ENCODE data around the gene DET1. TPM values are rescaled to one million over a fixed set of nuclear protein-coding genes. Genes with fewer than 3 reads are reported as not detected.
"Not testable (repeated sequence)": the region's sequence is repeated elsewhere in the genome, so short reads cannot be mapped to it uniquely, and the experiment has no call there.

The DET1 gene
- total RNA-seq, 5 donors from 2014 or later (not counting 1 experiment from before 2014, with no cell fraction given) = 4.1 to 9.4 (median 6.4) TPM

- H3K27ac Mint-ChIP-seq; ATAC-seq (replicated peaks in 1 of 4); POLR2A ChIA-PET; H3K9me3 ChIP-seq; DNase-seq; H3K27me3 ChIP-seq (replicated peaks in 1 of 2; ENCODE audit: control insufficient read depth in 2 of 2, extremely low read depth in 1 of 2, insufficient read depth in 2 of 2, low read length in 1 of 2); CTCF ChIA-PET; H3K4me3 Mint-ChIP-seq; H3K4me1 Mint-ChIP-seq; H3K4me1 ChIP-seq (ENCODE audit: control insufficient read depth in 1 of 2, extremely low read depth in 1 of 2, insufficient read depth in 2 of 2, low read length in 2 of 2); H3K4me3 ChIP-seq (ENCODE audit: control insufficient read depth in 1 of 2, extremely low read depth in 1 of 2, low read length in 1 of 2); H3K27ac ChIP-seq (ENCODE audit: low read length); H3K36me3 Mint-ChIP-seq; H3K36me3 ChIP-seq (ENCODE audit: control insufficient read depth in 2 of 2, extremely low read depth in 1 of 2, insufficient read depth in 1 of 2, low read length in 1 of 2): not testable (repeated sequence)
- WGBS (ENCODE audit: insufficient coverage) = 80% methylated on average over 3 of the region's 9 CpGs
- peaks cover 24% of the 10 kb centered on the region in 2 donors for H3K27me3 Mint-ChIP-seq
- peaks cover 6 to 12% (median 9%) of the 10 kb centered on the region in 3 donors for H3K9me3 Mint-ChIP-seq
Measured at GRCh38 chr15:88559565-88559964, 13.1 kb upstream of the DET1 start.

GRCh38 chr15:88558026-88558425, 11.5 kb upstream of the DET1 start:
- H3K4me3 ChIP-seq (ENCODE audit: control insufficient read depth in 1 of 2, extremely low read depth in 1 of 2, low read length in 1 of 2); H3K4me3 Mint-ChIP-seq; ATAC-seq (replicated peaks in 1 of 4); H3K9me3 ChIP-seq; H3K4me1 Mint-ChIP-seq; DNase-seq; H3K36me3 Mint-ChIP-seq; CTCF ChIA-PET; H3K27ac ChIP-seq (ENCODE audit: low read length); H3K36me3 ChIP-seq (ENCODE audit: control insufficient read depth in 2 of 2, extremely low read depth in 1 of 2, insufficient read depth in 1 of 2, low read length in 1 of 2); H3K27ac Mint-ChIP-seq; POLR2A ChIA-PET; H3K4me1 ChIP-seq (ENCODE audit: control insufficient read depth in 1 of 2, extremely low read depth in 1 of 2, insufficient read depth in 2 of 2, low read length in 2 of 2); H3K27me3 ChIP-seq (replicated peaks in 1 of 2; ENCODE audit: control insufficient read depth in 2 of 2, extremely low read depth in 1 of 2, insufficient read depth in 2 of 2, low read length in 1 of 2): not testable (repeated sequence)
- H3K27me3 Mint-ChIP-seq = peaks cover 24% of the 10 kb centered on the region in 2 donors
- H3K9me3 Mint-ChIP-seq = peaks cover 6 to 12% (median 9%) of the 10 kb centered on the region in 3 donors
- no CpG with 5 or more reads among the region's 1 CpG for WGBS (ENCODE audit: insufficient coverage)

- DNase-seq; H3K36me3 ChIP-seq (ENCODE audit: control insufficient read depth in 2 of 2, extremely low read depth in 1 of 2, insufficient read depth in 1 of 2, low read length in 1 of 2); POLR2A ChIA-PET; H3K9me3 ChIP-seq; H3K27me3 ChIP-seq (replicated peaks in 1 of 2; ENCODE audit: control insufficient read depth in 2 of 2, extremely low read depth in 1 of 2, insufficient read depth in 2 of 2, low read length in 1 of 2); H3K36me3 Mint-ChIP-seq; H3K27ac ChIP-seq (ENCODE audit: low read length); H3K27me3 Mint-ChIP-seq; H3K27ac Mint-ChIP-seq; CTCF ChIA-PET; H3K9me3 Mint-ChIP-seq; H3K4me3 Mint-ChIP-seq; ATAC-seq (replicated peaks in 1 of 4); H3K4me3 ChIP-seq (ENCODE audit: control insufficient read depth in 1 of 2, extremely low read depth in 1 of 2, low read length in 1 of 2): not testable (repeated sequence)
- H3K4me1 Mint-ChIP-seq = peaks cover 6 to 23% (median 18%) of the 10 kb centered on the region in 3 donors
- H3K4me1 ChIP-seq (ENCODE audit: control insufficient read depth in 1 of 2, extremely low read depth in 1 of 2, insufficient read depth in 2 of 2, low read length in 2 of 2) = peaks cover 0 to 12% of the 10 kb centered on the region in 2 experiments
- WGBS (ENCODE audit: insufficient coverage) = no CpG with 5 or more reads among the region's 1 CpG
Measured at GRCh38 chr15:88548009-88548408, 1.5 kb upstream of the DET1 start.

GRCh38 chr15:88545578-88546247, 768 bp downstream of the DET1 start:
- peak overlapping the region; percentile 83 to 88 (median 88) for H3K4me3 Mint-ChIP-seq
- H3K4me1 ChIP-seq (ENCODE audit: control insufficient read depth in 1 of 2, extremely low read depth in 1 of 2, insufficient read depth in 2 of 2, low read length in 2 of 2) = peaks cover 0 to 12% of the 10 kb centered on the region in 2 experiments
- ATAC-seq (replicated peaks in 1 of 4); H3K9me3 Mint-ChIP-seq; H3K36me3 ChIP-seq (ENCODE audit: control insufficient read depth in 2 of 2, extremely low read depth in 1 of 2, insufficient read depth in 1 of 2, low read length in 1 of 2); CTCF ChIA-PET; DNase-seq; H3K36me3 Mint-ChIP-seq; H3K9me3 ChIP-seq; H3K27me3 ChIP-seq (replicated peaks in 1 of 2; ENCODE audit: control insufficient read depth in 2 of 2, extremely low read depth in 1 of 2, insufficient read depth in 2 of 2, low read length in 1 of 2); POLR2A ChIA-PET; H3K27me3 Mint-ChIP-seq: not testable (repeated sequence)
- H3K27ac ChIP-seq (ENCODE audit: low read length) = peak overlapping the region; percentile 86
- 10% methylated on average over 4 of the region's 8 CpGs for WGBS (ENCODE audit: insufficient coverage)
- peak overlapping the region; percentile 67 to 78 for H3K4me3 ChIP-seq (ENCODE audit: control insufficient read depth in 1 of 2, extremely low read depth in 1 of 2, low read length in 1 of 2)
- H3K27ac Mint-ChIP-seq = peak overlapping the region; percentile 91 to 93
- peaks cover 6 to 23% (median 20%) of the 10 kb centered on the region in 3 donors for H3K4me1 Mint-ChIP-seq

GRCh38 chr15:88543065-88543776, 3.3 kb downstream of the DET1 start:
- H3K27me3 Mint-ChIP-seq = no peaks in the 10 kb centered on the region
- no peak overlapping the region for H3K27ac ChIP-seq (ENCODE audit: low read length)
- H3K4me1 ChIP-seq (ENCODE audit: control insufficient read depth in 1 of 2, extremely low read depth in 1 of 2, insufficient read depth in 2 of 2, low read length in 2 of 2) = peaks cover 0 to 12% of the 10 kb centered on the region in 2 experiments
- no peak overlapping the region for H3K4me3 Mint-ChIP-seq
- no peaks in the 10 kb centered on the region for H3K9me3 Mint-ChIP-seq
- no peak overlapping the region for H3K27ac Mint-ChIP-seq
- 97% methylated on average over 11 of the region's 13 CpGs for WGBS (ENCODE audit: insufficient coverage)
- DNase-seq = no peak
- H3K36me3 Mint-ChIP-seq = peaks cover 6% of the 10 kb centered on the region
- H3K4me1 Mint-ChIP-seq = peaks cover 6 to 23% (median 20%) of the 10 kb centered on the region in 3 donors
- H3K36me3 ChIP-seq (ENCODE audit: control insufficient read depth in 2 of 2, extremely low read depth in 1 of 2, insufficient read depth in 1 of 2, low read length in 1 of 2) = peaks cover 0 to 5% of the 10 kb centered on the region in 2 donors
- ChIA-PET POLR2A (no interaction called here), CTCF (no interaction called here)
- H3K4me3 ChIP-seq (ENCODE audit: control insufficient read depth in 1 of 2, extremely low read depth in 1 of 2, low read length in 1 of 2) = no peak overlapping the region
- no peak for ATAC-seq (replicated peaks in 1 of 4)
- no peaks in the 10 kb centered on the region for H3K27me3 ChIP-seq (replicated peaks in 1 of 2; ENCODE audit: control insufficient read depth in 2 of 2, extremely low read depth in 1 of 2, insufficient read depth in 2 of 2, low read length in 1 of 2)
- no peaks in the 10 kb centered on the region for H3K9me3 ChIP-seq

- CTCF ChIA-PET = no interaction called here
- no peak overlapping the region for H3K27ac Mint-ChIP-seq
- peaks cover 6 to 23% (median 19%) of the 10 kb centered on the region in 3 donors for H3K4me1 Mint-ChIP-seq
- WGBS (ENCODE audit: insufficient coverage) = 89% methylated on average over 6 of the region's 8 CpGs
- Histone ChIP-seq H3K27me3 (replicated peaks in 1 of 2; ENCODE audit: control insufficient read depth in 2 of 2, extremely low read depth in 1 of 2, insufficient read depth in 2 of 2, low read length in 1 of 2) (no peaks in the 10 kb centered on the region), H3K9me3 (no peaks in the 10 kb centered on the region), H3K4me3 (ENCODE audit: control insufficient read depth in 1 of 2, extremely low read depth in 1 of 2, low read length in 1 of 2) (no peak overlapping the region), H3K27ac (ENCODE audit: low read length) (no peak overlapping the region), H3K4me1 (ENCODE audit: control insufficient read depth in 1 of 2, extremely low read depth in 1 of 2, insufficient read depth in 2 of 2, low read length in 2 of 2) (peaks cover 0 to 12% of the 10 kb centered on the region in 2 experiments), H3K36me3 (ENCODE audit: control insufficient read depth in 2 of 2, extremely low read depth in 1 of 2, insufficient read depth in 1 of 2, low read length in 1 of 2) (peaks cover 0 to 5% of the 10 kb centered on the region in 2 donors)
- POLR2A ChIA-PET = no interaction called here
- H3K4me3 Mint-ChIP-seq = no peak overlapping the region
- DNase-seq = no peak
- H3K36me3 Mint-ChIP-seq = peaks cover 8% of the 10 kb centered on the region
- H3K9me3 Mint-ChIP-seq = no peaks in the 10 kb centered on the region
- H3K27me3 Mint-ChIP-seq = no peaks in the 10 kb centered on the region
- ATAC-seq (replicated peaks in 1 of 4) = no peak
Measured at GRCh38 chr15:88542342-88542733, 4.1 kb downstream of the DET1 start.
